Colon (tissue), 2 donors: ENCODE results near the gene PSG1.
"Not testable (repeated sequence)": the region's sequence is repeated elsewhere in the genome, so short reads cannot be mapped to it uniquely, and the experiment has no call there.

Experiments
- FAIRE-seq: peaks from 2 replicates; lab custom pipeline; 2012; peaks lifted over from hg19 to GRCh38; lab: Jason Lieb, UNC
- donor health status: control.
- donor health status: control.

Gene PSG1

GRCh38 chr19:42879613-42880012, at the start of gene PSG1:
Gene PSG1, minus strand, starts transcription at chr19:42879713. Its CDS starts 132 bp downstream, at chr19:42879581.
- FAIRE-seq = no peak

DNA sequence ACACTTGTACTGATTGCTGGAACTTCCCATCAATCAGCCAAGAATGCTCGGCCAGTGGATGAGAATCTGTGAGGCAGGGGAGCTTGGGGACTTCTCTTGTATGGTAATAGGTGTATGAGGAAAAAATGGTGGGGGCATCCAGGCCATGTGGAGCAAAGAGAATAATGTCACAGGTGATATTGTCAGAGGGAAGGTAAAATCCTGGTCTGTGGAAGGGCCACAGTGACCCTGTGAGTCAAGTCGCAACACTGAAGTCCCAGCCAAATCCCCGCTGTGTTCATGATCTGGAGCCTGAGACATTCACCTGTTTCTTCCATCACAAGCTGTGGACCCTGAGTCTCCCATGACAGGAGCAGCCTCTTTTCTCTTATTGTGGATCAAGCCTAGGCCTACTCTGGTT, 49.4 kb upstream of the PSG1 start:
- no peak for FAIRE-seq

DNA sequence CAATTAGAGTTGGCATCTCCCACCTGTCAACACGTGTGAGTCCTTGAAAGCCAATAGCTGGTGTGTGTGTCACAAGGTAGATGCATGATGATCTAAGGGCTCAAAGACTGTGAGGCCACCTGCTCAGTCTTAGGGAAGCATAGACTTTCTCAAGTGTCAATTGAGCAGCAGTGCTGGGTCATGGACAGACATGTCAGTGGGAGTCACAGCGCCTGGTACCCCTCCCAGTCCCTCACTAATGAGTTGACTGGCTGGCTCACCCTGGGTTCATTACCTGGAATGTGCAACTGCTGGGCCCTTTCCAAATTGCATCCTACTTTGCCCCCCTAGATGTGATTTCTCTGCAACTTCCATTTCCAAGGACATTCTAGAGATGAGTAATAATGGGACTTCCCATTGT, 47.3 kb upstream of the PSG1 start:
- FAIRE-seq = no peak

GRCh38 chr19:42923106-42923505, 43.6 kb upstream of the PSG1 start:
- FAIRE-seq = not testable (repeated sequence)

- FAIRE-seq = not testable (repeated sequence)
Measured at GRCh38 chr19:42920971-42921370, 41.5 kb upstream of the PSG1 start.

GRCh38 chr19:42919757-42920079, 40.2 kb upstream of the PSG1 start:
- no peak for FAIRE-seq

DNA sequence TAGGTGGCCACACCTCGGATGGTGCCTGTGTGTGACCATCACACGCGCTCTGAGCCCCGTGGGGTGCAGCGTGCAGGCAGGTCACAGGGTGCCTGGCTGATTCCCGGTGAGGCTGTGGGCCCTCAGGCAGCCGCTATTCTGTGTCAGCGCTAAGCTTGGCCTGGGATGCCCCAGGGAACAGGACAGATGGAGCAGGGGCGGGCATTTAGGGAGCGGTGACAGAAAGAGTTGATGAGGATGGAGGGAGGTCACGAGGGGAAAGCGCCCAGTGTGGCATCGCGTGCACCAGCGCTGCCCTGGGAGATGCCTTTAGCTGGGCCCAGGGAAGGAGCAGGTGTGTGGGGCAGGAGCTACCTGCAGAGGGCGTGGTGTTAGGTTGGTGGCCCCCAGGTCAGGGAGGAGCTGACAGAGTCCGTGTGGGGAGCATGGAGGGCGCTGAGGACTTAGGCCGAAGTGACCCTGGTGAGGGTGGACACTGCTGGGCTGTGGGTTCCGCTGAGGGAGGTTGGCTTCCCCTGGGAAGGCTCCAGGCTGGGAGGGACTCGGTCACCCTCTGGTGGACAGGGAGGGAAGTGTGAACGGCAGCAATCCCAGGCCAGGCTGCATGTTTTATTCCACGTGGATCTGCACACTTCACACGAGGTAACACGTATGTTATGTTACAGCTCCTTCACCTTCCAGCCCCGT, 39.7 kb upstream of the PSG1 start:
- FAIRE-seq = not testable (repeated sequence)

GRCh38 chr19:42918377-42919069, 39.0 kb upstream of the PSG1 start:
- not testable (repeated sequence) for FAIRE-seq

GRCh38 chr19:42917634-42918033, 38.1 kb upstream of the PSG1 start, which contains the start of gene PSG6:
Gene PSG6, minus strand, starts transcription at chr19:42917894. Its CDS starts 102 bp downstream, at chr19:42917792.
- not testable (repeated sequence) for FAIRE-seq

- FAIRE-seq = not testable (repeated sequence)
Measured at GRCh38 chr19:42916931-42917330, 37.4 kb upstream of the PSG1 start.

DNA sequence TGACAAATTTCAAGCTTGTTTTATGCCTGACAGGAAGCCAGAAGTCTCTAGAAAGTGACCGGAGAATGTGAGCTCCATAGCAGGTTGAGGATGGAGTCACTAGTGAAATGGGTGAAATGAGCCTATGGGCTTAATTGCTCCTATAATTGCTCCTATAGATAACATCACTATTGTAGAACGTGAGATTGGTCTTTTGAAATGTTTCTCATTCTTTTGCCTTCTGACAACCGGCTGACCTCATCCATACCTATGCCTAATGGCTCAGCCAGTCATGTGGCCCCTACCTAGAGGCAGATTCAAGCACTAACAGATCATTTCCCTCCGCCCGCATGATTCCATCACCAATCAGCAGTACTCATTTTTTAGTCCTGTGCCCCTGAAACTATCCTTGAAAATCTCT, 34.0 kb upstream of the PSG1 start:
- FAIRE-seq = not testable (repeated sequence)

GRCh38 chr19:42912941-42913340, 33.4 kb upstream of the PSG1 start:
- not testable (repeated sequence) for FAIRE-seq

DNA sequence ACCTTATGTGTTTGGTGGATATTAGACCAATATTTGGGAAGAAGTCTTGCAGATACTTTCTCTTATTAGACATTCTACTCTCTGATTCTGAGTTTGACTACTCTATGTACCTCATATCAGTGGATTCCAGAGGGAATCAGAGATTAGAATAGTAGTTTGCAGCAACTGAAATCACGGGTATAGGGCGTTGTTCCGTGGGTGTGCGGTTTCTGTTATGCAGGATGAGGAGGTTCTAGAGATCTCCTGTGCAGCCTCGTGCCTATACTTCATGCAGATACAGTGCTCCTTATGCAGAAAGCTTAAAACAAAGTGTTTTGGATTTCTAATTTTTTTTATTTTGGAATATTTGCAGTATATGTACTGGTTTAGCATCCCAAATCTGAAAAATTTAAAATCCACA, 32.2 kb upstream of the PSG1 start:
- FAIRE-seq = not testable (repeated sequence)

- not testable (repeated sequence) for FAIRE-seq
Measured at GRCh38 chr19:42906162-42906561, 26.6 kb upstream of the PSG1 start.

GRCh38 chr19:42900561-42900960, 21.0 kb upstream of the PSG1 start:
- not testable (repeated sequence) for FAIRE-seq

DNA sequence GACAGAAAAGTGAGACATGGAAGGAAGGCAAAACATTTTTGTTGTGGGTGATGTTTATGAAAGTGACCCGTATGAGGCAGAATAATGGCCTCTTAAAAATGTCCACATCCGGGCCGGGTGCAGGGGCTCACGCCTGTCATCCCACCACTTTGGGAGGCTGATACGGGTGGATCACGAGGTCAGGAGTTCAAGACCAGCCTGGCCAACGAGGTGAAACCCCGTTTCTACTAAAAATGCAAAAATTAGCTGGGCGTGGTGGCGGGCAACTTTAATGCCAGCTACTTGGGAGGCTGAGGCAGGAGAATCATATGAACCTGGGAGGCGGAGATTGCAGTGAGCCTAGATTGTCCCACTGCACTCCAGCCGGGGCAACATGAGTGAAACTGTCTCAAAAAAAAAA, 20.2 kb upstream of the PSG1 start:
- FAIRE-seq = not testable (repeated sequence)

DNA sequence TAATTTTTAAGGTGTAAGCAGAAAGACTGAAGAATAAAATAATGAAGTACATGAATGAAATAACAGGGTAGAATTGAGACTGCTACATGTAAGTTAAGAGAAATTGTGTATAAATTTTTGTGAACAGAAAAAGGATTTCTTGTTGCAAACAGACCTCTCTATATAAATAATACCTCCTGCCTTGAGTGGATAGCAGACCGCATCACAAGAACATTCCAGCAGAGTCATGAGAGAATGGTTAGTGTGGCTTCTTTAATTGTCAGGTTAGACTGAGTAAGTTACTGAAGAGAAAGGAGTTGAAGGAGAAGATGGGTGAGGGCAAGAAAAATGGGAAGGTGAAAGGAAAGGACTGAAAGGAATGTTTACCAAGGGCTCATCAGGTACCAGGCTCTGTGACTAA, 19.6 kb upstream of the PSG1 start:
- FAIRE-seq = not testable (repeated sequence)

- FAIRE-seq = not testable (repeated sequence)
Measured at GRCh38 chr19:42898656-42899055, 19.1 kb upstream of the PSG1 start.

GRCh38 chr19:42897729-42898128, 18.2 kb upstream of the PSG1 start:
- not testable (repeated sequence) for FAIRE-seq

DNA sequence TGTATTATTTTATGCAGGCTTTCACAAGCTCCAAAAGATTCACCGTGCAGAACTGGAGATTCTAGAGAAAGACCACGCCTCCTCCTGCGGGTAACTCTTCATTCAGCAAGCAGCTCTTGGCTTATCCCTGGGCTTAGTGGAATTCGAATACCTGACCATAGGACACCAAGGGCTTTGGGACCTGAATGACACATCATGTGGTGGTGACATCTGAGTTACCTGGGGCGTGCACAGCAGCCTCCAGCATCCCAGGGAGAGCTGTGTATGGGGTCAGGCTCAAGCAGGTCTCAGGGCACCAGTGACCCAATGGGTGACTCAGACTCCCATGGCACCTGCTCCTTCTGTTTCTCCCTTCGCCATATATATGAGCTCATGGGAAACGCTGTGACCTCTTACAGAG, 10.9 kb upstream of the PSG1 start:
- not testable (repeated sequence) for FAIRE-seq

DNA sequence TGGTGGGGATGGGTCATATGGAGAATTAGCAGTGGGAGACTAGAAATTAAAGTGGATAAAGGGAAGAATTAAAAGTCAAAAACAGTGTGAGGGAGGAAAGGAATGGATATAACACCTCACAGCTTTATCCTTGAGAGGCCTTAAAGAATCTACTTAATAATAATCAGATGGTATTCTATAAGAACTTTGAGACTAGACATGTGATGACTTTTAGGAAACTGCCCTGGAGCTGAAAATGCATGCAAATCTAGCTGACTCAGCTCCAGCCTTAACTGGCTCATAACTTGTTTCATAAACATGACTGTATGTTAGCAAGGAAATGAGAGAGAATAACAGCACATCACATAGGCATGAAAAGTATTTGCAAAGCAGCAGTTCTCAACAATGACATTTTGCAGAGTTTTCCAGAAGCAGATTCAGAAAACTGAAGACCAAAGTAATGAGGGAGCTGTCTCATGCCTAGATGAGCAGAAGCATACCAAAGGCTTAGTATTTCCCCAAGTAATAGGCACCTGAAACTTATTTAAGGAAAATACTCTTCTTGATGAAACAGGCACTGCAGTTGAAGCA, 8.4 kb upstream of the PSG1 start:
- not testable (repeated sequence) for FAIRE-seq

DNA sequence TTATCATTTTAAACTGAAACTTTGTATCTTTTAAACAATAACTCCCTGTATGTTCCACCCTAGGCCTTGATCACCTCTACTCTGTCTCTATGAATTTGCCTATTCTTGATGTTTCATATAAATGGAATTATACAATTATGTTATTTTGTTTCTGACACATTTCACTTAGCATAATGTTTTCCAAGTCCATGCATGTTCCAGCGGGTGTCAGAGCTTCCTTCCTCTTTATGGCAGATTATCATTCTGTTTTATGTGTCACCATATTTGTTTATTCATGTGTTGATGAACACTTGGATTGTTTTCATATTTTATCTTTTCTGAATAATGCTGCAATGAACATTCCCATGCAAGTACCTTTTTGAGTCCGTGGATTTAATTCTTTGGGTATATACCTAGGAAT, 3.2 kb upstream of the PSG1 start:
- not testable (repeated sequence) for FAIRE-seq

DNA sequence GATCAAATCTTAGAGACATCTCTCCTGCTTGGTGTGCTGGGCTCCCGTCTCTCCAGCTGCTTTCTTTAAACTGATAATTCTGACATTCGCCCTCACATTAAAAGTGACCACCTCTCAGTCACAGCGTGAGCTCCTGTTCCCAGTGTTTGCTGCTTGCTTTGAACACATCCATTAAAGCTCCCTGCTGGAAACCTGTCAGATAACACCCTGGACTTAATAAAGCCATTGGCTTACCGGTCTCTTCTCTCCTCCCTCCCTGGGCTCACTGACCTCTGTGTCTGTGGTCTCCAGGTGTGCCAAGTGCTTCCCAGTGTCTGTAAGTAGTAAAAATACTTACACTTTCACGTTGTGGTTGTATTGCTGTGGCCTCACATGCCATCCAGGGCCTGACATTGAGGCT, 2.5 kb upstream of the PSG1 start:
- FAIRE-seq = not testable (repeated sequence)
